ENCODE results near the gene ST6GALNAC6. TPM values are rescaled to one million over a fixed set of nuclear protein-coding genes. Genes with fewer than 3 reads are reported as not detected.

Gene ST6GALNAC6
- total and polyA plus RNA-seq, 2 of the 8 experiments (the other 6 are each of a cell fraction or from before 2014, with no cell fraction given) = 43.7 to 64.4 TPM

GRCh38 chr9:127844821-127845359, 54.5 kb downstream of the ST6GALNAC6 start:
- Histone ChIP-seq H3K27ac (ENCODE audit: low read depth, low read length) (no peak overlapping the region; the same call in 1 of the 2 replicates), H3K4me2 (ENCODE audit: insufficient read depth in 1 of 2, low read depth in 2 of 2, low read length in 2 of 2) (peak overlapping the region in 1 of 2 experiments; percentile 37; a peak in 2 of 4 replicates), H2BK5ac (ENCODE audit: low read depth, low read length) (peak overlapping the region; percentile 80; the same call in 1 of the 2 replicates), H3K4me1 (replicated peaks in 1 of 4; ENCODE audit: control insufficient read depth in 3 of 4, insufficient read depth in 4 of 4, low read length in 3 of 4) (peaks cover 0 to 8% (median 5%) of the 10 kb centered on the region in 4 experiments; a peak in 6 of 7 replicates), H4K8ac (ENCODE audit: extremely low read depth, insufficient read depth, low read length) (peak overlapping the region; percentile 79; the same call in 1 of the 2 replicates), H3K23ac (ENCODE audit: insufficient read length) (no peak overlapping the region), H2BK12ac (ENCODE audit: low read depth, low read length) (peak overlapping the region; percentile 70; the same call in 1 of the 2 replicates), H3K27me3 (replicated peaks in 1 of 4; ENCODE audit: control insufficient read depth in 3 of 4, extremely low read depth in 1 of 4, insufficient read depth in 3 of 4, low read length in 3 of 4) (no peaks in the 10 kb centered on the region; a peak in 1 of 7 replicates), H3K9ac (replicated peaks in 1 of 4; ENCODE audit: extremely low read depth in 1 of 4, low read depth in 3 of 4, low read length in 3 of 4) (no peak overlapping the region), H3K9me3 (ENCODE audit: insufficient read depth in 2 of 2, low read depth in 1 of 2, low read length in 1 of 2) (no peaks in the 10 kb centered on the region), H3K79me2 (ENCODE audit: control insufficient read depth in 1 of 2, insufficient read depth in 2 of 2, low read length in 2 of 2) (no peaks in the 10 kb centered on the region), H3K36me3 (ENCODE audit: control insufficient read depth in 2 of 4, insufficient read depth in 4 of 4, low read length in 3 of 4) (no peaks in the 10 kb centered on the region), H3K14ac (ENCODE audit: insufficient read length) (no peak overlapping the region), H2BK15ac (ENCODE audit: low read length) (0 out of 2 replicates have a peak overlapping the region, but pooled peaks have one; percentile 81), H3K18ac (ENCODE audit: extremely low read depth, low read length) (peak overlapping the region; percentile 87), H2BK20ac (ENCODE audit: low read length) (peak overlapping the region; percentile 98; the same call in 1 of the 2 replicates), H4K5ac (ENCODE audit: insufficient read length, low read depth, low read length) (no peak overlapping the region), H4K91ac (replicated peaks; ENCODE audit: insufficient read length, low read length) (peak overlapping the region; percentile 49), H4K20me1 (replicated peaks in 1 of 2; ENCODE audit: control insufficient read depth in 1 of 2, insufficient read depth in 2 of 2, low read length in 2 of 2) (no peaks in the 10 kb centered on the region), H2AFZ (ENCODE audit: low read length) (peak overlapping the region; percentile 74; the same call in 1 of the 2 replicates), H2BK120ac (replicated peaks; ENCODE audit: low read depth, low read length) (no peak overlapping the region), H3K23me2 (ENCODE audit: low read depth, low read length) (no peaks in the 10 kb centered on the region), H3K4me3 (ENCODE audit: extremely low read depth in 1 of 4, insufficient read depth in 2 of 4, low read depth in 3 of 4, low read length in 4 of 4) (no peak overlapping the region), H3K4ac (replicated peaks; ENCODE audit: insufficient read length, low read depth, low read length) (no peak overlapping the region), H3K79me1 (ENCODE audit: low read depth, low read length) (no peaks in the 10 kb centered on the region), H3K56ac (replicated peaks; ENCODE audit: insufficient read length, low read depth, low read length) (no peak overlapping the region), H2AK5ac (ENCODE audit: low read depth, low read length) (no peak overlapping the region)
- peak; percentile 72 for TF ChIP-seq SP1 (IDR thresholded peaks at IDR 0.05; ENCODE audit: low read depth, low read length)
- TF ChIP-seq RAD21 (IDR thresholded peaks at IDR 0.05 in 1 of 2, conservative IDR thresholded peaks at IDR 0.05 in 1 of 2; ENCODE audit: low read depth in 2 of 2, low read length in 2 of 2) = no peak
- 0 out of 2 replicates have a peak, but pooled peaks have one; percentile 58 for TF ChIP-seq TEAD4 (IDR thresholded peaks at IDR 0.05; ENCODE audit: low read depth, low read length)
- TF ChIP-seq RBBP5 (IDR thresholded peaks at IDR 0.05; ENCODE audit: borderline replicate concordance, low read depth, low read length) = peak; percentile 84; the same call in 1 of the 2 replicates
- no peak for TF ChIP-seq HDAC6 (IDR thresholded peaks at IDR 0.05; ENCODE audit: low read depth, low read length)
- TF ChIP-seq TAF1 (IDR thresholded peaks at IDR 0.05; ENCODE audit: low read depth, low read length) = 0 out of 2 replicates have a peak, but pooled peaks have one; percentile 22
- FAIRE-seq = no peak
- 80% methylated on average over 16 of the region's 16 CpGs; no CpG with 5 or more reads in 1 of the 2 experiments for WGBS, 2 experiments (ENCODE audit: extremely low coverage in 1 of 2, insufficient coverage in 1 of 2, insufficient read length in 1 of 2, insufficient replicate concordance in 2 of 2, low coverage in 1 of 2, low lambda C conversion rate in 2 of 2, missing lambda C conversion rate in 1 of 2)
- DNase-seq (ENCODE audit: low read depth in 1 of 2, low spot score in 2 of 2) = no peak
- ChIA-PET CTCF (ENCODE audit: partially characterized antibody) (interaction anchor here (0.6 to 4.5 kb wide), 11 partner anchors 8 to 341 kb away, joined by 3 to 41 read pairs (median 4); no protein-coding TSS in a partner anchor), POLR2A (ENCODE audit: partially characterized antibody) (interaction anchor here (0.7 to 1.8 kb wide), 7 partner anchors 9 to 50 kb away, joined by 3 to 9 read pairs (median 4); partner anchors contain the start of genes ENG and FPGS)
